IMR-90 (cell line): Measurements from ENCODE around the gene ZBTB44. TPM values are rescaled to one million over a fixed set of nuclear protein-coding genes. Genes with fewer than 3 reads are reported as not detected.

Experiments
- ATAC-seq: fragments of 200-7000 bp; cut with Tn5 transposase; 2 replicates; pipeline ENCODE4 v1.9.1; 2020; ENCODE audit warnings: low read depth, mild to moderate bottlenecking, moderate library complexity
- BruUV-seq: library from RNA; stranded (reverse); fragments of 400-500 nt; replicated peaks from 2 replicates; lab custom pipeline; 2021; lab: Mats Ljungman, UMichigan
- CTCF ChIA-PET: fragments of 300-600 bp; formaldehyde crosslinking; extraction: SDS; loops from one replicate; lab custom pipeline; 2021; ENCODE audit warnings: antibody characterized with exemption; lab: Yijun Ruan, JAX
- POLR2A ChIA-PET: fragments of 300-600 bp; sonication (Branson Sonifier 250); formaldehyde crosslinking; loops from one replicate; lab custom pipeline; 2022; ENCODE audit warnings: antibody characterized with exemption; ENCODE audit not compliant: unreplicated experiment; lab: Charles Lee
- DNase-seq: peaks from one replicate; pipeline ENCODE4 v3.0.0; 2013
- H2AFZ ChIP-seq: replicated peaks from 2 replicates; pipeline ENCODE3; 2013; ENCODE audit warnings: low read length, mild to moderate bottlenecking; ENCODE audit not compliant: poor library complexity
- H2AK5ac ChIP-seq: 2 replicates; pipeline ENCODE4 v1.6.1; 2013; ENCODE audit warnings: low read depth, low read length, inconsistent platforms
- H2AK9ac ChIP-seq: replicated peaks from 2 replicates; pipeline ENCODE3; 2013; ENCODE audit warnings: mild to moderate bottlenecking, low read depth, low read length, moderate library complexity; ENCODE audit not compliant: poor library complexity
- H2BK120ac ChIP-seq: 2 replicates; pipeline ENCODE4 v1.6.1; 2013; ENCODE audit warnings: low read depth, low read length, inconsistent platforms
- H2BK15ac ChIP-seq: 3 replicates; pipeline ENCODE4 v1.6.1; 2013; ENCODE audit warnings: low read depth, low read length, inconsistent platforms
- H2BK20ac ChIP-seq: 2 replicates; pipeline ENCODE4 v1.6.1; 2013; ENCODE audit warnings: low read depth, mild to moderate bottlenecking, inconsistent platforms, low read length, moderate library complexity
- H2BK5ac ChIP-seq: 2 replicates; pipeline ENCODE4 v1.6.1; 2013; ENCODE audit warnings: mild to moderate bottlenecking, low read depth, low read length, inconsistent platforms; ENCODE audit not compliant: poor library complexity, severe bottlenecking
- H3K14ac ChIP-seq: replicated peaks from 2 replicates; pipeline ENCODE4 v1.6.1; 2013; ENCODE audit warnings: low read depth, low read length, inconsistent platforms
- H3K18ac ChIP-seq: 2 replicates; pipeline ENCODE4 v1.6.1; 2013; ENCODE audit warnings: low read depth, low read length, control low read depth
- H3K23ac ChIP-seq: 2 replicates; pipeline ENCODE4 v1.6.1; 2013; ENCODE audit warnings: low read depth, low read length, inconsistent platforms
- H3K27ac ChIP-seq: 2 replicates; pipeline ENCODE4 v1.5.1; 2013; ENCODE audit warnings: mild to moderate bottlenecking, control low read depth, low read length; ENCODE audit not compliant: insufficient read depth
- H3K27me3 ChIP-seq: 2 replicates; pipeline ENCODE4 v1.6.1; 2013; ENCODE audit warnings: low read length; ENCODE audit not compliant: control insufficient read depth, insufficient read depth
- H3K36me3 ChIP-seq: 2 replicates; pipeline ENCODE4 v1.6.1; 2013; ENCODE audit warnings: low read length, mixed read lengths; ENCODE audit not compliant: control insufficient read depth, insufficient read depth
- H3K4ac ChIP-seq: 2 replicates; pipeline ENCODE4 v1.6.1; 2013; ENCODE audit warnings: low read depth, low read length, inconsistent platforms
- H3K4me1 ChIP-seq: 2 replicates; pipeline ENCODE4 v1.6.1; 2013; ENCODE audit warnings: low read length, mixed read lengths; ENCODE audit not compliant: control insufficient read depth, insufficient read depth
- H3K4me2 ChIP-seq: 2 replicates; pipeline ENCODE4 v1.6.1; 2013; ENCODE audit warnings: low read depth, mild to moderate bottlenecking, control low read depth, low read length, moderate library complexity
- H3K4me3 ChIP-seq: 2 replicates; pipeline ENCODE4 v1.5.1; 2013; ENCODE audit warnings: low read depth, mild to moderate bottlenecking, control low read depth, low read length, moderate library complexity; ENCODE audit not compliant: insufficient read depth
- H3K56ac ChIP-seq: 2 replicates; pipeline ENCODE4 v1.6.1; 2013; ENCODE audit warnings: low read length, inconsistent platforms; ENCODE audit not compliant: insufficient read depth; ENCODE audit errors: extremely low read depth
- H3K79me1 ChIP-seq, 2 experiments: 2 replicates each; pipeline ENCODE4 v1.6.1; 2013; ENCODE audit warnings: low read length in 2 of 2, inconsistent platforms in 1 of 2, low read depth in 1 of 2
- H3K9ac ChIP-seq: 2 replicates; pipeline ENCODE4 v1.6.1; 2013; ENCODE audit warnings: low read depth, low read length, control low read depth
- H3K9me1 ChIP-seq: 2 replicates; pipeline ENCODE4 v1.6.1; 2013; ENCODE audit warnings: low read length, inconsistent platforms; ENCODE audit not compliant: insufficient read depth
- H3K9me3 ChIP-seq: 2 replicates; pipeline ENCODE4 v1.6.1; 2013; ENCODE audit warnings: low read length; ENCODE audit not compliant: control insufficient read depth, insufficient read depth
- H4K20me1 ChIP-seq: 2 replicates; pipeline ENCODE4 v1.6.1; 2013; ENCODE audit warnings: low read length, inconsistent platforms; ENCODE audit not compliant: insufficient read depth
- H4K5ac ChIP-seq: 2 replicates; pipeline ENCODE4 v1.6.1; 2013; ENCODE audit warnings: mild to moderate bottlenecking, low read depth, low read length, control low read depth
- H4K8ac ChIP-seq, 2 experiments: 2 replicates each; pipeline ENCODE4 v1.6.1; 2013; ENCODE audit warnings: low read depth in 2 of 2, low read length in 2 of 2, control low read depth in 1 of 2, inconsistent platforms in 1 of 2
- H4K91ac ChIP-seq: 2 replicates; pipeline ENCODE4 v1.6.1; 2013; ENCODE audit warnings: low read depth, low read length, inconsistent platforms; ENCODE audit not compliant: insufficient read depth
- BHLHE40 ChIP-seq: fragments of 150-350 bp; IDR thresholded peaks from 2 replicates; pipeline ENCODE4 v1.6.1; 2016; ENCODE audit warnings: mild to moderate bottlenecking, low read depth, low read length
- CEBPB ChIP-seq: IDR thresholded peaks from 2 replicates; pipeline ENCODE4 v1.6.1; 2012; ENCODE audit warnings: low read depth, low read length, improper control_type of control experiment
- CHD1 ChIP-seq: IDR thresholded peaks from 2 replicates; pipeline ENCODE4 v1.6.1; 2012; ENCODE audit warnings: low read depth, low read length, improper control_type of control experiment
- FOS ChIP-seq: fragments of 150-350 bp; IDR thresholded peaks from 2 replicates; pipeline ENCODE4 v1.6.1; 2016; ENCODE audit warnings: low read depth, low read length
- MAFK ChIP-seq: IDR thresholded peaks from 2 replicates; pipeline ENCODE4 v1.6.1; 2012; ENCODE audit warnings: low read depth, low read length, improper control_type of control experiment
- MAZ ChIP-seq: IDR thresholded peaks from 2 replicates; pipeline ENCODE4 v1.6.1; 2012; ENCODE audit warnings: low read depth, mild to moderate bottlenecking, low read length, improper control_type of control experiment, moderate library complexity, borderline replicate concordance
- MXI1 ChIP-seq: IDR thresholded peaks from 2 replicates; pipeline ENCODE4 v1.6.1; 2012; ENCODE audit warnings: low read depth, mild to moderate bottlenecking, low read length, moderate library complexity, borderline replicate concordance
- NFE2L2 ChIP-seq: fragments of 150-350 bp; IDR thresholded peaks from 2 replicates; pipeline ENCODE4 v1.6.1; 2016; ENCODE audit warnings: low read depth, mild to moderate bottlenecking, low read length
- POLR2A ChIP-seq: IDR thresholded peaks from 2 replicates; pipeline ENCODE4 v1.6.1; 2012; ENCODE audit warnings: mild to moderate bottlenecking, low read depth, low read length
- RAD21 ChIP-seq: IDR thresholded peaks from 2 replicates; pipeline ENCODE4 v1.6.1; 2012; ENCODE audit warnings: low read length, improper control_type of control experiment
- RCOR1 ChIP-seq: IDR thresholded peaks from 2 replicates; pipeline ENCODE4 v1.6.1; 2012; ENCODE audit warnings: mild to moderate bottlenecking, low read length, improper control_type of control experiment; ENCODE audit not compliant: insufficient replicate concordance
- USF2 ChIP-seq: fragments of 150-350 bp; IDR thresholded peaks from 2 replicates; pipeline ENCODE4 v1.6.1; 2017; ENCODE audit warnings: mild to moderate bottlenecking, antibody characterized with exemption, low read length, low read depth
- WGBS, 2 experiments: methylation state at CpG; one replicate each; pipeline versions ENCODE4 v1.1.5 to v1.1.7; 2013; ENCODE audit warnings: missing lambda C conversion rate in 2 of 2; ENCODE audit not compliant: insufficient read length in 1 of 2; ENCODE audit errors: extremely low coverage in 2 of 2; 5-methylcytosine and 5-hydroxymethylcytosine counted together
- dilution Hi-C: fragments of 300-500 bp; cut with HindIII; formaldehyde crosslinking; loops from one replicate; pipeline ENCODE4 v1.14.3; 2018; ENCODE audit warnings: low sequenced_read_pairs; ENCODE audit not compliant: unreplicated experiment
- in situ Hi-C: fragments of 300-500 bp; cut with MboI; formaldehyde crosslinking; loops from 3 replicates; pipeline ENCODE4 v1.14.3; 2019; ENCODE audit warnings: low sequenced_read_pairs, inconsistent platforms, mixed read lengths
- intact Hi-C: fragments of 100-400 bp; cut with micrococcal nuclease; formaldehyde crosslinking; loops from 2 replicates; pipeline ENCODE4 v1.10.0; 2022
- polyA plus RNA-seq, 3 experiments: library from polyadenylated mRNA; depleted of rRNA; stranded (reverse); fragments of >200 nt; gene quantifications; 2 replicates each; pipeline ENCODE4 v1.2.3, GENCODE V29; 2012; ENCODE audit warnings: low replicate concordance in 1 of 3
- total RNA-seq: library from RNA; depleted of rRNA; stranded (reverse); fragments of >200 nt; gene quantifications from 2 replicates; pipeline ENCODE4 v1.2.3, GENCODE V29; 2012
- TF ChIP-seq, protein P1 (sequence below): conservative IDR thresholded peaks from 2 replicates; pipeline ENCODE4 v1.5.1; 2012; ENCODE audit warnings: mild to moderate bottlenecking, low read depth, low read length, improper control_type of control experiment

Gene ZBTB44
- total and polyA plus RNA-seq, 2 of the 4 experiments (the other 2 are of a cell fraction), result 6.9 to 23.3 TPM

GRCh38 chr11:130181295-130182272 lies 133.1 kb downstream of the ZBTB44 start:
- no peak overlapping the region for H3K56ac ChIP-seq
- no peak overlapping the region for H4K91ac ChIP-seq
- H3K4me1 ChIP-seq, result peaks cover 5% of the 10 kb centered on the region; the same call in 1 of the 2 replicates
- ATAC-seq (peak; percentile 86), DNase-seq (peak; percentile 83)
- no peak overlapping the region for H2AFZ ChIP-seq
- no peaks in the 10 kb centered on the region for H3K9me3 ChIP-seq
- no peaks in the 10 kb centered on the region for H4K20me1 ChIP-seq
- H2AK5ac ChIP-seq, result no peak overlapping the region; the same call in 1 of the 2 replicates
- dilution Hi-C loops, result no loop called here
- no peak overlapping the region for H4K8ac ChIP-seq
- H2AK9ac ChIP-seq, result no peak overlapping the region
- H3K79me1 ChIP-seq, result no peaks in the 10 kb centered on the region
- TF ChIP-seq RCOR1 (no peak), CHD1 (no peak), BHLHE40 (no peak), USF2 (no peak), MXI1 (no peak), FOS (peak; percentile 72), MAZ (no peak), NFE2L2 (0 out of 2 replicates have a peak, but pooled peaks have one; percentile 18), RAD21 (no peak), CEBPB (peak; percentile 92), MAFK (peak; percentile 68), POLR2A (no peak)
- TF ChIP-seq, protein P1, sequence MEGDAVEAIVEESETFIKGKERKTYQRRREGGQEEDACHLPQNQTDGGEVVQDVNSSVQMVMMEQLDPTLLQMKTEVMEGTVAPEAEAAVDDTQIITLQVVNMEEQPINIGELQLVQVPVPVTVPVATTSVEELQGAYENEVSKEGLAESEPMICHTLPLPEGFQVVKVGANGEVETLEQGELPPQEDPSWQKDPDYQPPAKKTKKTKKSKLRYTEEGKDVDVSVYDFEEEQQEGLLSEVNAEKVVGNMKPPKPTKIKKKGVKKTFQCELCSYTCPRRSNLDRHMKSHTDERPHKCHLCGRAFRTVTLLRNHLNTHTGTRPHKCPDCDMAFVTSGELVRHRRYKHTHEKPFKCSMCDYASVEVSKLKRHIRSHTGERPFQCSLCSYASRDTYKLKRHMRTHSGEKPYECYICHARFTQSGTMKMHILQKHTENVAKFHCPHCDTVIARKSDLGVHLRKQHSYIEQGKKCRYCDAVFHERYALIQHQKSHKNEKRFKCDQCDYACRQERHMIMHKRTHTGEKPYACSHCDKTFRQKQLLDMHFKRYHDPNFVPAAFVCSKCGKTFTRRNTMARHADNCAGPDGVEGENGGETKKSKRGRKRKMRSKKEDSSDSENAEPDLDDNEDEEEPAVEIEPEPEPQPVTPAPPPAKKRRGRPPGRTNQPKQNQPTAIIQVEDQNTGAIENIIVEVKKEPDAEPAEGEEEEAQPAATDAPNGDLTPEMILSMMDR, result no peak
- in situ Hi-C loops, result no loop called here
- no peak overlapping the region for H4K5ac ChIP-seq
- no peak overlapping the region; the same call in 1 of the 2 replicates for H3K18ac ChIP-seq
- ChIA-PET POLR2A (no interaction called here), CTCF (no interaction called here)
- H2BK15ac ChIP-seq, result no peak overlapping the region
- no peak overlapping the region for H3K4me3 ChIP-seq
- no peak overlapping the region for H3K27ac ChIP-seq
- no peak overlapping the region for H3K14ac ChIP-seq
- 0% methylated on average over 1 of the region's 11 CpGs; no CpG with 5 or more reads in 1 of the 2 experiments for WGBS, 2 experiments
- intact Hi-C loops, result no loop called here
- no peaks in the 10 kb centered on the region for H3K9me1 ChIP-seq
- H2BK120ac ChIP-seq, result no peak overlapping the region
- H2BK5ac ChIP-seq, result no peak overlapping the region
- no peaks in the 10 kb centered on the region for H3K36me3 ChIP-seq
- H3K4ac ChIP-seq, result no peak overlapping the region
- peaks cover 14% of the 10 kb centered on the region for H3K27me3 ChIP-seq
- H3K4me2 ChIP-seq, result peak overlapping the region; percentile 1; the same call in 1 of the 2 replicates
- no TSS peak for BruUV-seq
- H3K9ac ChIP-seq, result no peak overlapping the region
- no peak overlapping the region for H3K23ac ChIP-seq
- no peak overlapping the region for H2BK20ac ChIP-seq
